ENCODE data around the gene PRKAA2.

Gene PRKAA2

GRCh38 chr1:56646611-56647010 lies 1.5 kb downstream of the PRKAA2 start:
- Histone ChIP-seq H3K4me2 (ENCODE audit: low read length) (no peak overlapping the region), H3F3A (ENCODE audit: insufficient read depth, low read length) (no peaks in the 10 kb centered on the region), H3K9ac (ENCODE audit: low read length) (no peak overlapping the region), H4K20me1 (ENCODE audit: insufficient read depth, low read length) (no peaks in the 10 kb centered on the region), H3K4me1 (ENCODE audit: insufficient read depth, low read length, severe bottlenecking) (no peaks in the 10 kb centered on the region), H3K27ac (ENCODE audit: low read depth, low read length, poor library complexity, severe bottlenecking) (no peak overlapping the region), H3K9me2 (ENCODE audit: low read depth, low read length) (no peaks in the 10 kb centered on the region), H3K79me2 (ENCODE audit: insufficient read depth, low read length) (no peaks in the 10 kb centered on the region), H3K36me3 (ENCODE audit: insufficient read depth, low read length) (no peaks in the 10 kb centered on the region), H2AFZ (ENCODE audit: low read length) (no peak overlapping the region), H3K4me3 (ENCODE audit: low read depth, low read length, poor library complexity, severe bottlenecking) (no peak overlapping the region), H3K27me3 (ENCODE audit: insufficient read depth, low read length) (no peaks in the 10 kb centered on the region), H3K9me3 (ENCODE audit: low read length) (no peaks in the 10 kb centered on the region)
- TF ChIP-seq CTCF (IDR thresholded peaks at IDR 0.05; ENCODE audit: low read length), result no peak
- TF ChIP-seq EZH2 (IDR thresholded peaks at IDR 0.05; ENCODE audit: borderline replicate concordance, low read length), result no peak

- Histone ChIP-seq H3K27me3 (ENCODE audit: insufficient read depth, low read length) (no peaks in the 10 kb centered on the region), H3K9ac (ENCODE audit: low read length) (no peak overlapping the region), H3K79me2 (ENCODE audit: insufficient read depth, low read length) (no peaks in the 10 kb centered on the region), H4K20me1 (ENCODE audit: insufficient read depth, low read length) (no peaks in the 10 kb centered on the region), H3K36me3 (ENCODE audit: insufficient read depth, low read length) (no peaks in the 10 kb centered on the region), H3K4me2 (ENCODE audit: low read length) (no peak overlapping the region), H2AFZ (ENCODE audit: low read length) (no peak overlapping the region), H3K4me3 (ENCODE audit: low read depth, low read length, poor library complexity, severe bottlenecking) (no peak overlapping the region), H3F3A (ENCODE audit: insufficient read depth, low read length) (no peaks in the 10 kb centered on the region), H3K4me1 (ENCODE audit: insufficient read depth, low read length, severe bottlenecking) (no peaks in the 10 kb centered on the region), H3K9me2 (ENCODE audit: low read depth, low read length) (no peaks in the 10 kb centered on the region), H3K9me3 (ENCODE audit: low read length) (no peaks in the 10 kb centered on the region), H3K27ac (ENCODE audit: low read depth, low read length, poor library complexity, severe bottlenecking) (no peak overlapping the region)
- TF ChIP-seq EZH2 (IDR thresholded peaks at IDR 0.05; ENCODE audit: borderline replicate concordance, low read length) (no peak), CTCF (IDR thresholded peaks at IDR 0.05; ENCODE audit: low read length) (no peak)
These were observed 2.0 kb downstream of the PRKAA2 start for GRCh38 chr1:56647106-56647505.

GRCh38 chr1:56648546-56648945 lies 3.4 kb downstream of the PRKAA2 start:
- H3K36me3 ChIP-seq (ENCODE audit: insufficient read depth, low read length), result no peaks in the 10 kb centered on the region
- H3F3A ChIP-seq (ENCODE audit: insufficient read depth, low read length), result no peaks in the 10 kb centered on the region
- no peak overlapping the region for H2AFZ ChIP-seq (ENCODE audit: low read length)
- H3K4me1 ChIP-seq (ENCODE audit: insufficient read depth, low read length, severe bottlenecking), result no peaks in the 10 kb centered on the region
- no peak overlapping the region for H3K4me2 ChIP-seq (ENCODE audit: low read length)
- no peaks in the 10 kb centered on the region for H4K20me1 ChIP-seq (ENCODE audit: insufficient read depth, low read length)
- TF ChIP-seq CTCF (IDR thresholded peaks at IDR 0.05; ENCODE audit: low read length) (no peak), EZH2 (IDR thresholded peaks at IDR 0.05; ENCODE audit: borderline replicate concordance, low read length) (no peak)
- H3K79me2 ChIP-seq (ENCODE audit: insufficient read depth, low read length), result no peaks in the 10 kb centered on the region
- H3K9me2 ChIP-seq (ENCODE audit: low read depth, low read length), result no peaks in the 10 kb centered on the region
- no peaks in the 10 kb centered on the region for H3K27me3 ChIP-seq (ENCODE audit: insufficient read depth, low read length)
- no peak overlapping the region for H3K27ac ChIP-seq (ENCODE audit: low read depth, low read length, poor library complexity, severe bottlenecking)
- H3K4me3 ChIP-seq (ENCODE audit: low read depth, low read length, poor library complexity, severe bottlenecking), result no peak overlapping the region
- no peak overlapping the region for H3K9ac ChIP-seq (ENCODE audit: low read length)
- H3K9me3 ChIP-seq (ENCODE audit: low read length), result no peaks in the 10 kb centered on the region
